GM12874 (cell line): Measurements from ENCODE around the gene TGFB2.

Source experiments
- TF ChIP-seq, protein P1 (sequence below): IDR thresholded peaks from 2 replicates; pipeline ENCODE4 v1.5.1; 2011; ENCODE audit warnings: low read depth, mild to moderate bottlenecking, control low read depth, low read length, moderate library complexity; ENCODE audit not compliant: insufficient read depth

Gene TGFB2

DNA sequence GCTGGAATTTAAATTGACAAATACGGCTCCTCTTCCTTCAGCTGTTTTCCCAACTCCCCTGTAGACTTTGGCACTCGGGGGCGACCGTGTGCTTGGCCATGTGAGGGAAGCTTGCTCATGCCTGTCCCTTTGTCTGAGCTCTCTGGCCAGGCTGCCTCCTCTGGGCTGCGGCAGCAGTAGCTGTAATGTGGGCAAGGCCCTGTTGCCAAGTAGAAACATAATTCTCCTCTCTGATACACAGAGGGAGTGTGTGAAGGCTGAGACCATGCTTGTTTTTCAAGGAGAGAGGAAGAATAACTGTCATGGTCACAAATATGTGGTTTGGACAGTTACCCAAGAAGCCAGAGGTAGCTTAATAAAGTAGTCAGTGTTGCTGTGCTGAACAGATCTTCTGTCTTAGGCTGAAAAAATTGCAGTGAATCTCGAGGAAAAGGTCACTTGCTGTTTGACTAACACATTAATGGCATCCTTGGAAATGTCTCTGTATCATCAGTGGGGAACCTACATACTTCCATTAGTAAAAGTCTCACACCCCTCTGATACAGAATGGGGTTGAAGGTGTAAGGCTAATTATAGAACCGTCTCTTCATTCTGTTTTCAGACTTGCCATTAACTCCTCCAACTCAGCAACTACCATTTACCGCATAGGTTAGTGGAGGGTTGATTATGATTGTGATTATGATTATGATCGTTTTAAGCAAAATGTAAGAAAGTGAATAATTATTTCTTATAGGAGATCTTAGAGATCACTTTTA lies 94.6 kb downstream of the TGFB2 start:
- TF ChIP-seq, protein P1, sequence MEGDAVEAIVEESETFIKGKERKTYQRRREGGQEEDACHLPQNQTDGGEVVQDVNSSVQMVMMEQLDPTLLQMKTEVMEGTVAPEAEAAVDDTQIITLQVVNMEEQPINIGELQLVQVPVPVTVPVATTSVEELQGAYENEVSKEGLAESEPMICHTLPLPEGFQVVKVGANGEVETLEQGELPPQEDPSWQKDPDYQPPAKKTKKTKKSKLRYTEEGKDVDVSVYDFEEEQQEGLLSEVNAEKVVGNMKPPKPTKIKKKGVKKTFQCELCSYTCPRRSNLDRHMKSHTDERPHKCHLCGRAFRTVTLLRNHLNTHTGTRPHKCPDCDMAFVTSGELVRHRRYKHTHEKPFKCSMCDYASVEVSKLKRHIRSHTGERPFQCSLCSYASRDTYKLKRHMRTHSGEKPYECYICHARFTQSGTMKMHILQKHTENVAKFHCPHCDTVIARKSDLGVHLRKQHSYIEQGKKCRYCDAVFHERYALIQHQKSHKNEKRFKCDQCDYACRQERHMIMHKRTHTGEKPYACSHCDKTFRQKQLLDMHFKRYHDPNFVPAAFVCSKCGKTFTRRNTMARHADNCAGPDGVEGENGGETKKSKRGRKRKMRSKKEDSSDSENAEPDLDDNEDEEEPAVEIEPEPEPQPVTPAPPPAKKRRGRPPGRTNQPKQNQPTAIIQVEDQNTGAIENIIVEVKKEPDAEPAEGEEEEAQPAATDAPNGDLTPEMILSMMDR, result no peak

DNA sequence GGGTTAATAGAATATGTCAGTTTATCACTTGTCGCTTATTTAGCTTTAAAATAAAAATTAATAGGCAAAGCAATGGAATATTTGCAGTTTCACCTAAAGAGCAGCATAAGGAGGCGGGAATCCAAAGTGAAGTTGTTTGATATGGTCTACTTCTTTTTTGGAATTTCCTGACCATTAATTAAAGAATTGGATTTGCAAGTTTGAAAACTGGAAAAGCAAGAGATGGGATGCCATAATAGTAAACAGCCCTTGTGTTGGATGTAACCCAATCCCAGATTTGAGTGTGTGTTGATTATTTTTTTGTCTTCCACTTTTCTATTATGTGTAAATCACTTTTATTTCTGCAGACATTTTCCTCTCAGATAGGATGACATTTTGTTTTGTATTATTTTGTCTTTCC lies 98.1 kb downstream of the TGFB2 start:
- TF ChIP-seq, protein P1, result no peak

DNA sequence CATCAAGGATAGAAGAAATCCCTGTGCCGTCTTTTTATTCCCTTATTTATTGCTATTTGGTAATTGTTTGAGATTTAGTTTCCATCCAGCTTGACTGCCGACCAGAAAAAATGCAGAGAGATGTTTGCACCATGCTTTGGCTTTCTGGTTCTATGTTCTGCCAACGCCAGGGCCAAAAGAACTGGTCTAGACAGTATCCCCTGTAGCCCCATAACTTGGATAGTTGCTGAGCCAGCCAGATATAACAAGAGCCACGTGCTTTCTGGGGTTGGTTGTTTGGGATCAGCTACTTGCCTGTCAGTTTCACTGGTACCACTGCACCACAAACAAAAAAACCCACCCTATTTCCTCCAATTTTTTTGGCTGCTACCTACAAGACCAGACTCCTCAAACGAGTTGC lies 99.0 kb downstream of the TGFB2 start:
- TF ChIP-seq, protein P1, result no peak

DNA sequence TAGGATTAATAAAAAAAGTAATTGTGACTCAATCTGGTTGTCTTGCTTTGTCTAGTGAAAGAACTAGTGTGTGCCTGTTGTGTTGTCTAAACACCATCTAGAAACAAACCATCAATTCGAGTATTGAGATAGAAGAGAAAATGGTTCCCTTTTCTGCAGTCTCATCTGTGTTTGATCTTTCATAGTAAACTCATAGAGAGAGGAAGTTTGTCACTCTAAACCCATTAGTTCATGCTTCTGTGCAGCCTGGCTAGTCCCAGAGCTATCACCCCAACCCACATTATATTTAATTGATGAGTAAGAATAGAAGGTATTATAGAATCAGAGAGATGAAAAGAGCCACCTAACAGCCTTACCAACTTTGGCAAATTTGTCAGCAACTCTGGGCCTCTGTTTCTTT lies 99.5 kb downstream of the TGFB2 start:
- TF ChIP-seq, protein P1, result no peak

DNA sequence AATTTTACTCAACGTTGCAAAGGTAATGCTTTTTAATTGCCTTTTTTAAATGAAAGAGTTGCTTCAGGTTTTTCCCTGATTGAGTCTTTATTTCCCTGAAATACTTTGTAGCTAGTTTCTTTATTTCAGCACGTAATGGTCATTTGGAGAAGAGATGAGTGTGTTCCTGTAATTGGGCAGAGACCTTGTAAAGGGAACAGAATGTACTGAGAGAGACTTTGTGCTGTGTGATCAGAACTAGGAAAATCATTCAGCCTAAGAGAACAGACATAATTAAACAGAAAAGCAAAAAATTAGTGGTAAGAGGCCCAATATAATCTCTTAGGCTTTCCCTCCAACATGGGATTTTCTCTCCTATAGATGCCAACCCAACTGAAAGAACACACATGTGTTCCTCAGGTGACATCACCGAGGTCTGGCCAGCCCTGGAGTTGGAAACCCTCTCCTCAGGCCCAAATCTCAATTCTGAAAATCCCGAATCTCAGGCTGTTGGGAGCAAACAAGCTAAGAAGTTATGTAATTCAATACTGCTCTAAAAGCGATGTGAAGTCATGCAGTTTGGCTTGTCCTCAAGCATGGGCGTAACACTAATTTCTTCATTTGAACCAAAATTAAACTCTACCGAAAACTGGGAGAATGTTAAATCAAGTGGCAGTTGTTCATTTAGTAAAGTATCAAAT lies 102.0 kb downstream of the TGFB2 start:
- TF ChIP-seq, protein P1, result no peak

DNA sequence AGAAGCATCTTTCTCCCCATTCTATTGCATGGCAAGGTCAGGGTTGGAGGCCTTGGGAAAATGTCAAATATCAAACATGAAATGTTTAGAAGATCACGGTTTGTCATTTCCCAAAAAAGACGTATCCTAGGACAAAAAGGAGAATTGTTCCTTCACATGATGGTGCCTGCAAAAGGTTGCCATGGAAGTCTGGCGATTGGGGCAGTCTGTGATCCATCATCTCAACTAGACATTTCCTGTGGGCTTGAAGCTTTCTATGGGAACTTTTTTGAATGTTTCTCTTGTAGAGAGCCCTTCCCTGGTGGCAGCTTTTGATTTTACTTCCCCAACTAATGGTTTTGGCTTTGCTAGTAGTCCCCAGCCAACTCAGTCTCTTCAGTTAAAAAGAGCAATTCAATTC lies 106.3 kb downstream of the TGFB2 start:
- TF ChIP-seq, protein P1, result no peak

DNA sequence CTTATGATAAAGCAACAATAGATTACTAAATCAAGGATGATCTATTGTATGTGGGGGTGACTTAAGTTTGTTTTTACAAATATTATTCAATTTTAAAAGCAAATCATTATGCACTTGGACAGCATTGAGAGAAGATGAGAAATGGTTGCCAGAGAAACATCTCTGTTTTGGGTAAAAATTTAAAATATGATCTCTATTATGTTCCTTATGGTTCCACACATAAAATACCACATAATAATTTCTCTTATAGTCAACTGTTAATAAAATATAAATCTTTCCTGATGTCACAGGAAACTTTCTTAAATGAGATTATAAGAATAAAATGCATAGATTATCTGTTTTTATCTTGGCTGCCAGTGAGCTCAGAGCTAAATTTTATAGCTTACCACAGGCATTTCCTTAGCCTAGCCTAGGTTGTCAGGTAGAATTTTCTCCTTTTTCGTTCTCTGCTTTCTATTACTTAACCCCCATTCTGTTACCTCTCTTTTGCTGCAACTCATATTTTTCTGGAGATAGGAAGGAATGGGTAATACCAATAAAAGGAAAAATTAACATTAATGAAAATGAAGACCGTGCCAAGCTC lies 109.7 kb downstream of the TGFB2 start:
- TF ChIP-seq, protein P1, result no peak
